ENCODE results near the gene SRGAP2B.
"Not testable (repeated sequence)": the region's sequence is repeated elsewhere in the genome, so short reads cannot be mapped to it uniquely, and the experiment has no call there.

Gene SRGAP2B

DNA sequence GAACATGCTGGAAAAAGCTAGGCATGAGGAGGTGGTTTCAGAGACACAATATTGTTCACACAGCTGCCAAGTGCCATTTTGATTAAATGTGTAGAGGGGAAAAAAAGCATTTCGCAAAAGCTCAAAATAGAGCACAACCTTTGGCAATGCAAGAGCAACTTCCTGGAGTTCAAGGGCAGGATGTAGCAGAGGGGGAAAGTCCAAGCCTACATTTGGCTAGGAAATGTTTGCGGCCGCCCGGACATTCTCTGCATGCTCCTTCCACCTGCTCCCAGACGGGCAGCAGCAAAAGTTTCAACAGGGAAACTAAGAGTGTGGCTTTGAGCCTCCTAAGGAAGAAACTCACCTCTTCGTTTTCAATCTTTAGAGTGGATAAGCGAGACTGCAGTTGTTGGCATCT lies 202.1 kb downstream of the SRGAP2B start:
- not testable (repeated sequence) for DNase-seq

DNA sequence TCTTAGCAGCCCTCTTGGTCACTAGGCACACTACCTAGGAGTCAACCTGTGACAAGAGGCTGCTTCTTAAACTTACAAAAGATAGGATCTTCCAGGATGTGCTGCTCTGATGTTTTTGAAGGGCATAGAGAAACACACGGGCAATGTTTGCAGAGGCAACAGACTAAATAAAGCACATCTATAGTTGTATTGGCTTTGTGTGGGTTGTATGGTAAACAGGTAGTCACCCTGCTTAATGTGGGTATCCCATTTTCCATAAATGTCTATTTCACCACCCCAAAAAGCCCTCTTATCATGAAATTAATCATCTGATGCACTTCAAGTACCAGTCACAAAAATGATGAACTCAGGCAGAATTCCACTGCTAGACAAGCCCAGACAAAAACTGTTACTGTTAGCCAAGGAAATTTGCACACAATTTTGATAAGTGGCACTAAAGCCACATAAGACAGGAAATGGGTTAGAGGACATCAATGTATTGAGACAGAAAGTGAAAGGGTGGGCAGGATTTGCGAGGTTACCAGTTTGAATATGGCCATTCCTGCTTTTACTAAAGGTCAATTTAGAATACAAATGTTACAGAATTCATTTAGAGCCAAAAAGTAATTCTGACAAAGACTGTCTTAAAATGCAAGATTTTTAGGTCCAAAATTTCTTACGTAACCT lies 205.5 kb downstream of the SRGAP2B start:
- not testable (repeated sequence) for DNase-seq

DNA sequence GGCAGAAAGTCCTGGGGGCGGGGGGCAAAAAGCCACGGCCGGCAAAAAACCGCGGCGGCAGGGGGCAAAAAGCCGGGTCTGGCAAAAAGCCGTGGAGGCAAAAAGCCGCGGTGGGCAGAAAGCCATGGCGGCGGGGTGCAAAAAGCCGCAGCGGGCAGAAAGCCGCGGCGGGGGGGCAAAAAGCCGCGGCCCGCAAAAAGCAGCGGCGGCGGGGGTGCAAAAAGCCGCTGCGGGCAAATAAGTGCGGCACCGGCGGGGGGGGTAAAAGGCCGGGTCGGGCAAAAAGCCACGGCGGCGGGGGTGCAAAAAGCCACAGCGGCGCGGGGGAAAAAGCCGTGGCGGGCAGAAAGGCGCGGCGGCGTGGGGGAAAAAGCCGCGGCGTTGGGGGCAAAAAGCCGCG lies 212.1 kb downstream of the SRGAP2B start:
- not testable (repeated sequence) for DNase-seq

DNA sequence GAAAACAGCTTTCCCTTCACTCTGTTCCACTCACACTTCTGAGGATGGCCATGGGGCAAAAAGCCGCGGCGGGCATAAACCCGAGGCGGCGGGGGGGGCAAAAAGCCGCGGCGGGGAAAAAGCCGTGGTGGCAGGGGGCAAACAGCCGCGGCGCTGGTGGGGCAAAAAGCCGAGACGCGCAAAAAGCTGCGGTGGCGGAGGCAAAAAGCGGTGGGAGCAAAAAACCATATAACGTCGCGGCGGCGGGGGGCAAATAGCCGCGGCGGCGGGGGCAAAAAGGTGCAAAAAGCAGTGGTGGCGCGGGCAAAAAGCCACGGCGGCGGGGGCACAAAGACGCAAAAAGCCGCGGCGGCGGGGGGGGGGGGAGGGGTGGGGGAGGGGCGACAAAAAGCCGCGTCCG lies 212.8 kb downstream of the SRGAP2B start:
- DNase-seq: not testable (repeated sequence)

DNA sequence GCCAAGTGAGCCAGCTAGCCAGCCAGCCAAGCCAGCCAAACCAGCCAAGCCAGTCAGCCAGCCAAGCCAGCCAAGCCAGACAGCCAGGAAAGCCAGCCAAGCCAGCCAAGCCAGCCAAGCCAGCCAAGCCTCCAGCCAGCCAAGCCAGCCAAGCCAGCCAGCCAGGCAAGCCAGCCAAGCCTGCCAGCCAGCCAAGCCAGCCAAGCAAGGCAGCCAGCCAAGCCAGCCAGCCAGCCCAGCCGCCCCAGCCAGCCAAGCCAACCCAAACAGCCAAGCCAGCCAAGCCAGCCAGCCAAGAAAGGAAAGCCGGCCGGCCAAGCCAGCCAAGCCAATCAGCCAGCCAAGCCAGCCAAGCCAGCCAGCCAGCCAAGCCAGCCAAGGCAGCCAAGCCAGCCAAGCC lies 236.5 kb downstream of the SRGAP2B start:
- not testable (repeated sequence) for DNase-seq

All from erythroblast (primary cell).